ENCODE data around the gene FRMD4B. TPM values are rescaled to one million over a fixed set of nuclear protein-coding genes. Genes with fewer than 3 reads are reported as not detected.

Gene FRMD4B
- total RNA-seq, 2 donors from 2014 or later, result 2.1 to 2.2 TPM

GRCh38 chr3:69292959-69293574 is 92.8 kb downstream of the FRMD4B start:
- Histone ChIP-seq H3K36me3 (ENCODE audit: control insufficient read depth, insufficient read depth, low read length) (no peaks in the 10 kb centered on the region), H3K9me3 (ENCODE audit: control insufficient read depth, low read length) (no peaks in the 10 kb centered on the region), H3K4me1 (ENCODE audit: control insufficient read depth, insufficient read depth, low read length) (peaks cover 22% of the 10 kb centered on the region), H3K27ac (ENCODE audit: low read depth, low read length) (no peak overlapping the region), H3K9ac (ENCODE audit: extremely low read depth, low read length, poor library complexity, severe bottlenecking) (no peak overlapping the region), H3K4me3 (ENCODE audit: low read length) (no peak overlapping the region), H3K27me3 (ENCODE audit: control insufficient read depth, insufficient read depth, low read length, poor library complexity, severe bottlenecking) (no peaks in the 10 kb centered on the region)
- peaks cover 57% of the 10 kb centered on the region for H3K4me1 Mint-ChIP-seq
- H3K4me3 Mint-ChIP-seq, result no peak overlapping the region
- no peak for DNase-seq
- H3K27me3 Mint-ChIP-seq (ENCODE audit: insufficient read depth), result peaks cover 2% of the 10 kb centered on the region
- TF ChIP-seq CTCF (conservative IDR thresholded peaks at IDR 0.05), result no peak
- no peak overlapping the region for H3K27ac Mint-ChIP-seq
- H3K9me3 Mint-ChIP-seq, result no peaks in the 10 kb centered on the region
- no peaks in the 10 kb centered on the region for H3K36me3 Mint-ChIP-seq (ENCODE audit: low read depth)
- 87 to 97% methylated on average over 5 to 7 of the region's 7 CpGs for WGBS, 2 experiments (ENCODE audit: insufficient coverage in 1 of 2, insufficient read length in 1 of 2)

- H3K27ac ChIP-seq (ENCODE audit: low read depth, low read length), result no peak overlapping the region
- peaks cover 65% of the 10 kb centered on the region for H3K4me1 Mint-ChIP-seq
Observed at GRCh38 chr3:69292185-69292584, 93.7 kb downstream of the FRMD4B start.

GRCh38 chr3:69290430-69290829 is 95.5 kb downstream of the FRMD4B start:
- Mint-ChIP-seq H3K4me1 (peaks cover 65% of the 10 kb centered on the region), H3K9me3 (no peaks in the 10 kb centered on the region), H3K27ac (peak overlapping the region; percentile 46), H3K4me3 (no peak overlapping the region), H3K36me3 (ENCODE audit: low read depth) (no peaks in the 10 kb centered on the region), H3K27me3 (ENCODE audit: insufficient read depth) (peaks cover 2% of the 10 kb centered on the region)
- no peak for TF ChIP-seq CTCF (conservative IDR thresholded peaks at IDR 0.05)
- Histone ChIP-seq H3K27me3 (ENCODE audit: control insufficient read depth, insufficient read depth, low read length, poor library complexity, severe bottlenecking) (no peaks in the 10 kb centered on the region), H3K9me3 (ENCODE audit: control insufficient read depth, low read length) (peaks cover 7% of the 10 kb centered on the region), H3K4me3 (ENCODE audit: low read length) (no peak overlapping the region), H3K4me1 (ENCODE audit: control insufficient read depth, insufficient read depth, low read length) (peaks cover 22% of the 10 kb centered on the region), H3K27ac (ENCODE audit: low read depth, low read length) (no peak overlapping the region), H3K9ac (ENCODE audit: extremely low read depth, low read length, poor library complexity, severe bottlenecking) (no peak overlapping the region), H3K36me3 (ENCODE audit: control insufficient read depth, insufficient read depth, low read length) (no peaks in the 10 kb centered on the region)
- 26 to 61% methylated on average over 3 of the region's 3 CpGs for WGBS, 2 experiments (ENCODE audit: insufficient coverage in 1 of 2, insufficient read length in 1 of 2)
- DNase-seq, result peak; percentile 60

More at GRCh38 chr3:69292185-69292584, 93.7 kb downstream of the FRMD4B start:
- no peak overlapping the region for H3K27ac Mint-ChIP-seq
- 70 to 96% methylated on average over 3 to 4 of the region's 4 CpGs for WGBS, 2 experiments (ENCODE audit: insufficient coverage in 1 of 2, insufficient read length in 1 of 2)
- Histone ChIP-seq H3K36me3 (ENCODE audit: control insufficient read depth, insufficient read depth, low read length) (no peaks in the 10 kb centered on the region), H3K9me3 (ENCODE audit: control insufficient read depth, low read length) (no peaks in the 10 kb centered on the region), H3K9ac (ENCODE audit: extremely low read depth, low read length, poor library complexity, severe bottlenecking) (no peak overlapping the region), H3K27me3 (ENCODE audit: control insufficient read depth, insufficient read depth, low read length, poor library complexity, severe bottlenecking) (no peaks in the 10 kb centered on the region), H3K4me1 (ENCODE audit: control insufficient read depth, insufficient read depth, low read length) (peaks cover 22% of the 10 kb centered on the region), H3K4me3 (ENCODE audit: low read length) (no peak overlapping the region)
- H3K4me3 Mint-ChIP-seq, result no peak overlapping the region
- H3K36me3 Mint-ChIP-seq (ENCODE audit: low read depth), result no peaks in the 10 kb centered on the region
- H3K9me3 Mint-ChIP-seq, result no peaks in the 10 kb centered on the region
- no peak for TF ChIP-seq CTCF (conservative IDR thresholded peaks at IDR 0.05)
- DNase-seq, result peak; percentile 61
- H3K27me3 Mint-ChIP-seq (ENCODE audit: insufficient read depth), result peaks cover 2% of the 10 kb centered on the region

Measured in endodermal cell (in vitro differentiated cells).